Mucosa of rectum (tissue), 2 donors: ENCODE results near the gene GLCE.

Experiments
- H3K27ac ChIP-seq, 2 donors: one replicate each; pipeline ENCODE4 v1.7.0; 2013; ENCODE audit warnings: inconsistent platforms in 2 of 2, low read depth in 2 of 2, low read length in 2 of 2
- H3K27me3 ChIP-seq, 2 donors: one replicate each; pipeline ENCODE4 v1.7.0; 2013; ENCODE audit warnings: low read length in 2 of 2; ENCODE audit not compliant: control insufficient read depth in 2 of 2, insufficient read depth in 2 of 2
- H3K36me3 ChIP-seq, 2 donors: one replicate each; pipeline ENCODE4 v1.7.0; 2013; ENCODE audit warnings: low read length in 2 of 2; ENCODE audit not compliant: control insufficient read depth in 2 of 2, insufficient read depth in 2 of 2
- H3K4me1 ChIP-seq, 2 donors: one replicate each; pipeline ENCODE4 v1.7.0; 2013; ENCODE audit warnings: low read length in 2 of 2, mild to moderate bottlenecking in 1 of 2; ENCODE audit not compliant: control insufficient read depth in 2 of 2, insufficient read depth in 2 of 2
- H3K4me3 ChIP-seq, 2 donors: one replicate each; pipeline ENCODE4 v1.7.0; 2013; ENCODE audit warnings: low read length in 2 of 2
- H3K9ac ChIP-seq, 2 donors: one replicate each; pipeline ENCODE4 v1.7.0; 2013; ENCODE audit warnings: low read length in 2 of 2, low read depth in 1 of 2, mild to moderate bottlenecking in 1 of 2
- H3K9me3 ChIP-seq, 2 donors: one replicate each; pipeline ENCODE4 v1.7.0; 2013; ENCODE audit warnings: low read length in 2 of 2; ENCODE audit not compliant: control insufficient read depth in 2 of 2
- donor health status: healthy.
- donor health status: Normal muscosa, but diverticular disease.

GLCE gene

DNA sequence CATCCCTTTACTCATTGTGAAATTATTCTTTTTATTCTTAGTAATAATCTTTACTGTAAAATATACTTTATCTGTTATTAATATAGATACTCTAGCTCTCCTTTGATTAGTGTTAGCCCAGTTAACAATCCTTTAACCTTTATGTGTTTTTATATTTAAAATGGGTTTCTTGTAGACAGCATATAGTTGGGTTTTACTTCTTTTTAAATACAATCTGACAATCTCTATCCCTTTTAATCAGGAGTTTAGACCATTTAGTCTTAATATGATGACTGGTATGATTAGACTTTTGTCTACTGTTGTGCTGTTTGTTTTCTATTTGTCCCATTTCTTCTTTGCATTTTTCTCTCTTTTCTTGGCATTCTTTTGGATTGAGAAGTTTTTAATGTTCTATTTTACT lies 30.1 kb downstream of the GLCE start:
- Histone ChIP-seq H3K4me1 (no peaks in the 10 kb centered on the region), H3K36me3 (no peaks in the 10 kb centered on the region), H3K9ac (no peak overlapping the region), H3K9me3 (no peaks in the 10 kb centered on the region), H3K4me3 (no peak overlapping the region), H3K27me3 (no peaks in the 10 kb centered on the region), H3K27ac (no peak overlapping the region)

- no peaks in the 10 kb centered on the region for H3K4me1 ChIP-seq
- H3K9ac ChIP-seq, result no peak overlapping the region
- no peaks in the 10 kb centered on the region for H3K27me3 ChIP-seq
- H3K9me3 ChIP-seq, result no peaks in the 10 kb centered on the region
- H3K27ac ChIP-seq, result no peak overlapping the region
- H3K4me3 ChIP-seq, result no peak overlapping the region
- H3K36me3 ChIP-seq, result peaks cover 0 to 7% of the 10 kb centered on the region in 2 donors
Measured at GRCh38 chr15:69194025-69194827, 33.8 kb downstream of the GLCE start.

DNA sequence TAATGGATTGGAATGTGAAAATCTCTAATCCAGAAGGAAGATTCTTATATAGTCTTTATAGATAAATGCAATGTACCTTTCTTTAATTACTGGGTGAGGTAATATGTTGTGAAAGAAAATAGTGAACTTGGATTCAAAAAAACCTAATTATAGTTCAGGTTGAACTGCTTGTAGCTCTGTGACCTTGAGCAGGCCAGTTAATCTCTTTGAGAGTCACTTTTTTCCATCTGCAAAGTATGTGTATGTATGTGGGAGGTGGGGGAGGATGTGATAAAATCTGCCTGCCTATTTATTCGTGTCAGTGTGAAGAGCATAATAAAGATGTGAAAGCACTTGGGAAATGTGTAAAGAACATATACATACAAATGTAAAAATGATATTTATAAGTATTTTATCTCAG lies 34.4 kb downstream of the GLCE start:
- Histone ChIP-seq H3K27ac (no peak overlapping the region), H3K27me3 (no peaks in the 10 kb centered on the region), H3K9ac (no peak overlapping the region), H3K36me3 (peaks cover 0 to 7% of the 10 kb centered on the region in 2 donors), H3K4me3 (no peak overlapping the region), H3K4me1 (no peaks in the 10 kb centered on the region), H3K9me3 (no peaks in the 10 kb centered on the region)

DNA sequence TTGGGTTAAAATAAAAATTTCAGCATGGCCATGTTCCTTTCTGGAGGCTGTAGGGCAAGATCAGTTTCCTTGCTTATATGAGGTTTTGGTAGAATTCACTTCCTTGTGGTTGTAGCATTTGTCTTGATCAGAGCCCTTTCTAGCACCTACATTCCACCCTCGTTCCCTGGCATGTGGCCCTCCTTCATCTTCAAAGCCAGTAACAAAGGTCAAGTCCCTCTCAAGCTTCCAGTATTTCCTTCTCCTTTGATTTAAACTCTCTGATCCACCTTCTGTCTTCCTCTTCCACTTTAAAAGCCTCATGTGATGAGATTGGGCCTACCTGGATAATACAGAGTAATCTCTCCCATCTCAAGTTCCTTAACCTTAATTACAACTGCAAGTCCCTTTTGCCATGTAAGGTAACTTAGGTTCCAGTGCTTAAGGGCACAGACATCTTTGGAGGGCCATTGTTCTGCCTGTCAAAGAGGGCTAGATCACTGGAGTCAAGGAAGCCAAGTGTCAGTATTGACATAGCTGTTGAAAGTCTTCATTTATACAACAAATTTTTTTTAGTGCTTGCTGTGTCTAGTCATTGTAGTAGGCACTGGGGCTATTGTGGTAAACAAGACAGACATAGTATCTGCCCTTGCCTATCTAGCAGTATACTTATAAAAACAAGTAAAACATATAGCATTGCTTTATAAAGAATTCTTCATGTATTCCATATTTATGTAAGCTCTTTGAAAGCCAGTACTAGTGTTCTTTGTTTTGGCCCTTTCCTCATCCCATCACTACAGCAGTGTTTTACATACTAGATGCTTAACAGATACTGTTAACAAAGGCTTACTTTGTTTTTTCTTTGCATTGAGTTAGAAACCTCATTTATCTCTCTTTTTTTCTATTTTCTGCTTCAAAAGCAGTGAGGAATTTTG lies 40.7 kb downstream of the GLCE start:
- peaks cover 0 to 11% of the 10 kb centered on the region in 2 donors for H3K4me1 ChIP-seq
- peaks cover 0 to 7% of the 10 kb centered on the region in 2 donors for H3K36me3 ChIP-seq
- no peak overlapping the region for H3K27ac ChIP-seq
- no peak overlapping the region for H3K4me3 ChIP-seq
- H3K9ac ChIP-seq, result no peak overlapping the region
- H3K9me3 ChIP-seq, result no peaks in the 10 kb centered on the region
- no peaks in the 10 kb centered on the region for H3K27me3 ChIP-seq

GRCh38 chr15:69206079-69206478 lies 45.6 kb downstream of the GLCE start:
- no peak overlapping the region for H3K9ac ChIP-seq
- peaks cover 0 to 5% of the 10 kb centered on the region in 2 donors for H3K4me1 ChIP-seq
- H3K27me3 ChIP-seq, result no peaks in the 10 kb centered on the region
- H3K9me3 ChIP-seq, result no peaks in the 10 kb centered on the region
- no peak overlapping the region for H3K27ac ChIP-seq
- no peak overlapping the region for H3K4me3 ChIP-seq
- H3K36me3 ChIP-seq, result no peaks in the 10 kb centered on the region

DNA sequence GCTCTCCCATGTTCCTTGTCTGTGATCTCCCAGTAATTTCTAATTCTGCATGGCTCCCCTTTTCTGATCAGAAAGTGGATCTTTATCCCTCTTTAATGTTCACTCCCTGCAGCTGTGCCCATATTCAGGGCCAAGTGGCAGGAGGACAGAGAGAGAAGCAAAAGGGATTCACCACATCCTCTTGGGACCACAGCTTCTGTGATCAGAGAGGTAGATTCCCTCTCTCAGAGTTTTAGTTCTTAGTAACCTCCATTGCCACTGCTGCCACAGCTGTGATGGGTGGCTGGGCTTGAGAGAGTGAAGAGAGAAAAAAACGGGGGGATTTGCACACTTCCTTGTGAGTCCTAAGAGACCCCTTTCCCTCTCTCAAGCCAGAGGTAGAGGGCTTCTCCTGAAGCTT lies 49.2 kb downstream of the GLCE start:
- no peaks in the 10 kb centered on the region for H3K36me3 ChIP-seq
- no peak overlapping the region for H3K4me3 ChIP-seq
- H3K27me3 ChIP-seq, result no peaks in the 10 kb centered on the region
- no peak overlapping the region for H3K9ac ChIP-seq
- no peaks in the 10 kb centered on the region for H3K9me3 ChIP-seq
- H3K27ac ChIP-seq, result no peak overlapping the region
- peaks cover 0 to 4% of the 10 kb centered on the region in 2 donors for H3K4me1 ChIP-seq

DNA sequence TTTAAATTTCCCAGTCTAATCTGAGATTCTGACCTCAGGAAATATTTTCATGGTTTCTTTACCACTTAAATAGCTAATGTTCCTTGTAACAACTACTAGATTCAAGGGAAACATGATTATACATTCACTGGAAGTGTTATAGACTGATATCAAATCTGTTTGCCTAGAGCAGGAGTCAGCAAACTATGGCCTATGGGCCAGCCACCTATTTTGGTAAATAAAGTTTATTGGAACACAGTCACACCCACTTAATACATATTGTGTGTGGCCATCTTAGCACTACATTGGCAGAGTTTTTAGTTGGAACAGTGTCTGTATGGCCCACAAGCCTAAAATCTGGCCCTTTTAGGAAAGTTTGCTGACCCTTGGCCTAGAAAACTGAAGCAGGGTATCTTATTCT lies 50.1 kb downstream of the GLCE start:
- Histone ChIP-seq H3K27me3 (no peaks in the 10 kb centered on the region), H3K4me1 (peaks cover 0 to 4% of the 10 kb centered on the region in 2 donors), H3K4me3 (no peak overlapping the region), H3K36me3 (no peaks in the 10 kb centered on the region), H3K9me3 (no peaks in the 10 kb centered on the region), H3K27ac (no peak overlapping the region), H3K9ac (no peak overlapping the region)

GRCh38 chr15:69213786-69214185 lies 53.4 kb downstream of the GLCE start:
- Histone ChIP-seq H3K36me3 (no peaks in the 10 kb centered on the region), H3K9me3 (no peaks in the 10 kb centered on the region), H3K4me3 (no peak overlapping the region), H3K4me1 (peaks cover 0 to 4% of the 10 kb centered on the region in 2 donors), H3K9ac (no peak overlapping the region), H3K27me3 (no peaks in the 10 kb centered on the region), H3K27ac (no peak overlapping the region)

- no peaks in the 10 kb centered on the region for H3K36me3 ChIP-seq
- H3K4me1 ChIP-seq, result peaks cover 0 to 3% of the 10 kb centered on the region in 2 donors
- H3K4me3 ChIP-seq, result no peak overlapping the region
- no peaks in the 10 kb centered on the region for H3K9me3 ChIP-seq
- no peak overlapping the region for H3K27ac ChIP-seq
- no peaks in the 10 kb centered on the region for H3K27me3 ChIP-seq
- H3K9ac ChIP-seq, result no peak overlapping the region
Measured at GRCh38 chr15:69215314-69216035, 55.0 kb downstream of the GLCE start.

GRCh38 chr15:69217381-69217780 lies 56.9 kb downstream of the GLCE start:
- H3K27me3 ChIP-seq, result no peaks in the 10 kb centered on the region
- H3K36me3 ChIP-seq, result no peaks in the 10 kb centered on the region
- H3K9me3 ChIP-seq, result no peaks in the 10 kb centered on the region
- H3K27ac ChIP-seq, result no peak overlapping the region
- peaks cover 3 to 5% of the 10 kb centered on the region in 2 donors for H3K4me1 ChIP-seq
- no peak overlapping the region for H3K4me3 ChIP-seq
- no peak overlapping the region for H3K9ac ChIP-seq
